BLaER1 treated with 17β-estradiol and CSF1 and Interleukin-3, amounts not matched to agents 10 nM and 100 nM (cell line): ENCODE results near the gene UPK1A.

Source experiments
- H3K27ac ChIP-seq, 11 experiments: shearing (Covaris generic); formaldehyde crosslinking; 2 replicates each; pipeline ENCODE4 v1.8.1; 2022
- H3K27me3 ChIP-seq, 11 experiments: shearing (Covaris generic); formaldehyde crosslinking; 2 replicates each; pipeline ENCODE4 v1.8.1; 2022
- H3K36me3 ChIP-seq, 11 experiments: shearing (Covaris generic); formaldehyde crosslinking; 2 replicates each; pipeline ENCODE4 v1.8.1; 2022
- H3K4me1 ChIP-seq, 10 experiments: shearing (Covaris generic); formaldehyde crosslinking; 2 replicates each; pipeline ENCODE4 v1.8.1; 2022
- H3K4me2 ChIP-seq, 11 experiments: shearing (Covaris generic); formaldehyde crosslinking; 2 replicates each; pipeline ENCODE4 v1.8.1; 2022
- H3K4me3 ChIP-seq, 10 experiments: shearing (Covaris generic); formaldehyde crosslinking; 2 replicates each; pipeline ENCODE4 v1.8.1; 2022
- H3K9ac ChIP-seq, 11 experiments: shearing (Covaris generic); formaldehyde crosslinking; 2 replicates each; pipeline ENCODE4 v1.8.1; 2022
- H3K9me3 ChIP-seq, 11 experiments: shearing (Covaris generic); formaldehyde crosslinking; replicated peaks in 1 of 11; 2 replicates each; pipeline ENCODE4 v1.8.1; 2022
- H4K20me1 ChIP-seq, 11 experiments: shearing (Covaris generic); formaldehyde crosslinking; 2 replicates each; pipeline ENCODE4 v1.8.1; 2022
- Cebpa-rat ChIP-seq, 11 experiments: shearing (Covaris generic); IDR thresholded peaks; 2 replicates each; pipeline ENCODE4 v1.8.1; 2022

Gene UPK1A

GRCh38 chr19:35628565-35629331 is 37.6 kb upstream of the UPK1A start, which contains the start of gene RBM42:
RBM42 (plus strand) TSS chr19:35629036; CDS start chr19:35629154, 118 bp downstream.
- Histone ChIP-seq H3K4me2 (peak within 1 kb of the TSS; percentile 86 to 98 (median 96)), H3K4me1 (peaks cover 19 to 29% (median 23%) of the 10 kb centered on the region in 10 experiments), H3K36me3 (peaks cover 35 to 40% (median 37%) of the 10 kb centered on the region in 11 experiments), H4K20me1 (peaks cover 0 to 14% (median 0%) of the 10 kb centered on the region in 11 experiments; a peak in 4 of 22 replicates), H3K27me3 (no peaks in the 10 kb centered on the region), H3K4me3 (peak within 1 kb of the TSS; percentile 84 to 99 (median 93)), H3K27ac (peak within 1 kb of the TSS; percentile 76 to 90 (median 86)), H3K9me3 (no peaks in the 10 kb centered on the region), H3K9ac (peak within 1 kb of the TSS; percentile 87 to 95 (median 93))
- TF ChIP-seq Cebpa-rat (IDR thresholded peaks at IDR 0.05), result 0 out of 22 replicates have a peak, but pooled peaks of 1 of the 11 experiments have one; percentile 25

DNA sequence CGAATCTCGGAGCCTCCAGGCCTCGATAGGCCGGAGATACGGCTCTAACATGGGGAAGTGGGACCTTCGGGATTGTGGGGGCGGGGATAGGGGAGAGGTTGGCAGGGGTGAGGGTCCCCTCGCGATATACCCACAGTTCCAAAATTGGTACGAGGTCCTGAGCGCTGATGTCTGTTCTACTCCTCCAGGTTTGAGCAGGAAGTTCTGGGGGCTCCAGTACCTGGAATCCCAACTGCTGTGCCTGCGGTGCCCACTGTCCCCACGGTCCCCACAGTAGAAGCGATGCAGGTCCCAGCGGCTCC is 37.0 kb upstream of the UPK1A start:
- Histone ChIP-seq H3K9me3 (no peaks in the 10 kb centered on the region), H3K27ac (peak overlapping the region; percentile 76 to 90 (median 85)), H3K36me3 (peaks cover 40 to 45% (median 42%) of the 10 kb centered on the region in 11 experiments), H4K20me1 (peaks cover 0 to 19% (median 0%) of the 10 kb centered on the region in 11 experiments; a peak in 4 of 22 replicates), H3K27me3 (no peaks in the 10 kb centered on the region), H3K4me3 (peak overlapping the region; percentile 84 to 99 (median 93)), H3K9ac (peak overlapping the region; percentile 87 to 95 (median 93)), H3K4me1 (peaks cover 19 to 29% (median 23%) of the 10 kb centered on the region in 10 experiments), H3K4me2 (peak overlapping the region; percentile 86 to 98 (median 96))
- TF ChIP-seq Cebpa-rat (IDR thresholded peaks at IDR 0.05), result no peak

DNA sequence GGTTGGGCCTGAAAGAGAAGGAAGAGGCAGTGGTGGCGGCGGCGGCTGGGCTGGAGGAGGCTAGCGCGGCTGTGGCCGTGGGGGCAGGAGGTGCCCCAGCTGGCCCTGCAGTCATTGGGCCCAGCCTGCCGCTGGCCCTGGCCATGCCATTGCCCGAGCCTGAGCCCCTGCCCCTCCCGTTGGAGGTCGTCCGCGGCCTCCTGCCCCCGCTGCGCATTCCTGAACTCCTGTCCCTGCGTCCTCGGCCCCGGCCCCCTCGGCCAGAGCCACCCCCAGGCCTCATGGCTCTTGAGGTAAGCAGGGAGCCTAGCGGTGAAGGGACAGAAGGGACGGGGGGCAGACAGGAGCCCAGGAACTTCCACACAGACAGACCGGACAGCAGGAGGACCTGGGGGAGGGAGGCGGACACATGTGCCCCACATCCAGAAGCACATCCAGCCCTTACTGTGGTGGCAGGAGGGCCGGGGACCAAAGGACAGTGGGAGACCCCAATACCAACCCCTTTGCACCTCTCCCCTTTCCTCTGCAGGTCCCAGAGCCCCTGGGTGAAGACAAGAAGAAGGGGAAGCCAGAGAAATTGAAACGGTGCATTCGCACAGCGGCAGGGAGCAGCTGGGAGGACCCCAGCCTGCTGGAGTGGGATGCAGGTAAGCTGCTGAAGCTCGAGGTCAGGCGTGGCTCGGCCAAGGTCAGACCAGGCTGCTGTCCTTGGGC is 32.4 kb upstream of the UPK1A start:
- Histone ChIP-seq H3K27me3 (no peaks in the 10 kb centered on the region), H3K36me3 (peaks cover 82 to 89% (median 85%) of the 10 kb centered on the region in 11 experiments), H3K9me3 (no peaks in the 10 kb centered on the region), H4K20me1 (peaks cover 0 to 32% (median 0%) of the 10 kb centered on the region in 11 experiments; a peak in 6 of 22 replicates), H3K4me3 (no peak overlapping the region), H3K4me1 (peaks cover 8 to 21% (median 13%) of the 10 kb centered on the region in 10 experiments), H3K27ac (no peak overlapping the region), H3K9ac (peak overlapping the region in 1 of 11 experiments; percentile 20; a peak in 2 of 22 replicates), H3K4me2 (no peak overlapping the region)
- no peak for TF ChIP-seq Cebpa-rat (IDR thresholded peaks at IDR 0.05)

DNA sequence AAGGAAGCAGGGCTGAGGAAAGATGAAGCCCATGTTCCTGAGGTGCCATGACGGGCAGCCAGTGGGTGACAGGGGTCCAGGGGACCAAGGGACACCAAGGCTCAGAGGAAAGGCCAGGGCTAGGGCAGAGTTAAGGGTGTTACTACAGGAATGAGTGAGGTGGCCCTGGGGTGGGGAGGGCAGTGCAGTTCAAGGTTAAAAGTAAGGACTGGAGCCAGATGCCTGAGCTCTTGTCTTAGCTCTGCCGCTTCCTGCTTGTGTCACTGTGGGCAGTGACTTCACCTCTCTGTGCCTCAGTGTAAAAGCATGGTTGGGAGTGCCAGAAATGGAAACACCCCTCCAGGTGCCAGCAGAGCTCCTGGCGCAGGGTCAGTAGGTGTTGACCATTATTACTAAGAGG is 29.7 kb upstream of the UPK1A start:
- Histone ChIP-seq H3K27me3 (no peaks in the 10 kb centered on the region), H3K4me3 (no peak overlapping the region), H4K20me1 (peaks cover 0 to 32% (median 0%) of the 10 kb centered on the region in 11 experiments; a peak in 6 of 22 replicates), H3K4me2 (no peak overlapping the region), H3K4me1 (peaks cover 5 to 10% (median 8%) of the 10 kb centered on the region in 10 experiments), H3K9me3 (no peaks in the 10 kb centered on the region), H3K27ac (no peak overlapping the region), H3K9ac (no peak overlapping the region), H3K36me3 (peaks cover 68 to 69% (median 69%) of the 10 kb centered on the region in 11 experiments)
- TF ChIP-seq Cebpa-rat (IDR thresholded peaks at IDR 0.05), result no peak

DNA sequence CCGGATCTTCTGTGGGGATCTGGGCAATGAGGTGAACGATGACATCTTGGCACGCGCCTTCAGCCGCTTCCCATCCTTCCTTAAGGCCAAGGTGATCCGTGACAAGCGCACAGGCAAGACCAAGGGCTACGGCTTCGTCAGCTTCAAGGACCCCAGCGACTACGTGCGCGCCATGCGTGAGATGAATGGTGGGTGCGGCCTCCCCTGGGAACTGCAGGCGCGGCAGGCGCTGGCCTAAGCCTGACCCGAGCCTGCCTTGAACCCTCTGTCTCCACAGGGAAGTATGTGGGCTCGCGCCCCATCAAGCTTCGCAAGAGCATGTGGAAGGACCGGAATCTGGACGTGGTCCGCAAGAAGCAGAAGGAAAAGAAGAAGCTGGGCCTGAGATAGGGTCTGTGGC is 29.2 kb upstream of the UPK1A start:
- Histone ChIP-seq H3K4me1 (peaks cover 10 to 15% (median 13%) of the 10 kb centered on the region in 10 experiments), H3K9ac (no peak overlapping the region), H3K36me3 (peaks cover 63 to 64% (median 64%) of the 10 kb centered on the region in 11 experiments), H3K4me3 (no peak overlapping the region), H3K9me3 (no peaks in the 10 kb centered on the region), H3K4me2 (no peak overlapping the region), H3K27ac (no peak overlapping the region), H4K20me1 (peaks cover 0 to 31% (median 0%) of the 10 kb centered on the region in 11 experiments; a peak in 6 of 22 replicates), H3K27me3 (no peaks in the 10 kb centered on the region)
- no peak for TF ChIP-seq Cebpa-rat (IDR thresholded peaks at IDR 0.05)

DNA sequence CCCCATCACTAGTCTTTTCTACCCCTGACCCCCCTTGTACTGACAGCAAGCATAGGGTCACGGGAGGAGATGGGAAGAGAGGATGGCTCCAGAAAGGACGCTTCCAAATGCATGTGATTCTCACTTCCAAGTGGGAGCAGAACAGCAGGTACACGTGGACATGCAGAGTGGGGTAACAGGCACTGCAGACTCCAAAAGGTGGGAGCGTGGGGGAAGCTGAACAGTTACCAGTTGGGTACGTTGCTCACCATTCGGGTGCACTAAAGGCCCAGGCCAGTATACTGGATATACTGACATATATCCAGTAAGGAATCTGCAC is 27.0 kb upstream of the UPK1A start:
- Histone ChIP-seq H3K4me1 (peaks cover 20 to 33% (median 31%) of the 10 kb centered on the region in 10 experiments), H4K20me1 (peaks cover 0 to 13% (median 0%) of the 10 kb centered on the region in 11 experiments; a peak in 4 of 22 replicates), H3K9ac (no peak overlapping the region), H3K4me2 (no peak overlapping the region), H3K36me3 (peaks cover 42 to 43% (median 42%) of the 10 kb centered on the region in 11 experiments), H3K27me3 (no peaks in the 10 kb centered on the region), H3K27ac (no peak overlapping the region), H3K9me3 (no peaks in the 10 kb centered on the region), H3K4me3 (no peak overlapping the region)
- TF ChIP-seq Cebpa-rat (IDR thresholded peaks at IDR 0.05), result no peak

DNA sequence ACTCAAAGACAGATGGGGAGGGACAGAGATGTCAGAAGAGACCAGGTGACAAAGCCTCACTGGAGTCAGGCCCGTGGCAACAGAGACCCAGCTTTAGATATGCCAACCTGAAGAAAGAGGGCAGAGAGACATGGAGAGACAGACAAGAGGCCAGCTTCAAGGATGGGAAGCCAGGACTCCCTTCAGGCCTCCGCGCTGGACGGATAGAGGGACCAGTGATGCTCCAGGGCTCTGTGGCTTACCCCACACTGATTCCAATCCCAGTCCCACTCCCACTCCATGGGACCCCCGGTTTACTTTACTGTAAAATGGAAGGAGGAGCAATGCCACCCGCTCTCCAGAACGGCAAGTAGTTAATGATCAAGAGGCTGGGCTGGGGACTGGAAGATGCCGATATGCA is 26.5 kb upstream of the UPK1A start:
- Histone ChIP-seq H3K4me2 (no peak overlapping the region), H3K4me1 (peaks cover 24 to 39% (median 36%) of the 10 kb centered on the region in 10 experiments), H4K20me1 (peaks cover 0 to 13% (median 0%) of the 10 kb centered on the region in 11 experiments; a peak in 4 of 22 replicates), H3K9me3 (no peaks in the 10 kb centered on the region), H3K4me3 (no peak overlapping the region), H3K9ac (no peak overlapping the region), H3K36me3 (peaks cover 36 to 37% (median 37%) of the 10 kb centered on the region in 11 experiments), H3K27ac (no peak overlapping the region), H3K27me3 (no peaks in the 10 kb centered on the region)
- no peak for TF ChIP-seq Cebpa-rat (IDR thresholded peaks at IDR 0.05)

GRCh38 chr19:35641515-35642151 is 24.7 kb upstream of the UPK1A start, which contains the start of gene ETV2:
ETV2 (plus strand) TSS chr19:35641745; CDS start chr19:35642461, 716 bp downstream.
- peak within 1 kb of the TSS in 8 of 11 experiments; percentile 23 to 57 (median 48); a peak in 12 of 22 replicates for H3K27ac ChIP-seq
- H3K4me3 ChIP-seq, result no peak within 1 kb of the TSS; a peak in 1 of 20 replicates
- peak within 1 kb of the TSS; percentile 85 to 100 (median 91) for H3K4me2 ChIP-seq

More at GRCh38 chr19:35641515-35642151, 24.7 kb upstream of the UPK1A start, which contains the start of gene ETV2:
- peaks cover 41 to 57% (median 51%) of the 10 kb centered on the region in 10 experiments for H3K4me1 ChIP-seq
- no peak for TF ChIP-seq Cebpa-rat (IDR thresholded peaks at IDR 0.05)
- H3K9me3 ChIP-seq, result no peaks in the 10 kb centered on the region
- peaks cover 0 to 10% (median 0%) of the 10 kb centered on the region in 11 experiments; a peak in 4 of 22 replicates for H4K20me1 ChIP-seq
- H3K36me3 ChIP-seq, result peaks cover 18 to 20% (median 19%) of the 10 kb centered on the region in 11 experiments
- H3K9ac ChIP-seq, result peak within 1 kb of the TSS in 6 of 11 experiments; percentile 0 to 82 (median 26); a peak in 6 of 22 replicates
- no peaks in the 10 kb centered on the region for H3K27me3 ChIP-seq
